Thoracic aorta (tissue), 2 donors: ENCODE measurements around the gene MMS22L. TPM values are rescaled to one million over a fixed set of nuclear protein-coding genes. Genes with fewer than 3 reads are reported as not detected.

Source experiments
- ATAC-seq: fragments of 150-250 bp; one replicate; pipeline ENCODE4 v1.8.0; 2017; ENCODE audit warnings: low read depth; ENCODE audit not compliant: insufficient number of reproducible peaks, low FRiP score
- DNase-seq: peaks from one replicate; pipeline ENCODE4 v3.0.0-alpha.2; 2020; ENCODE audit warnings: low spot score
- H3K27ac ChIP-seq, 2 donors: fragments of 200-600 bp; sonication (generic); 1 replicate in 1 of 2; 2 replicates in 1 of 2; pipeline ENCODE4 v1.5.1; 2016; ENCODE audit warnings: mild to moderate bottlenecking in 2 of 2, moderate library complexity in 2 of 2
- H3K27me3 ChIP-seq: fragments of 200-600 bp; sonication (generic); replicated peaks from 2 replicates; pipeline ENCODE4 v1.6.0; 2016; ENCODE audit warnings: mild to moderate bottlenecking; ENCODE audit not compliant: insufficient read depth
- H3K36me3 ChIP-seq: fragments of 200-600 bp; sonication (generic); one replicate; pipeline ENCODE4 v1.5.1; 2016
- H3K4me1 ChIP-seq, 2 donors: fragments of 200-600 bp; sonication (generic); 1 replicate in 1 of 2; 2 replicates in 1 of 2; pipeline versions ENCODE4 v1.5.1 to v1.6.0; 2016; ENCODE audit warnings: low read depth in 2 of 2, mild to moderate bottlenecking in 1 of 2; ENCODE audit not compliant: control insufficient read depth in 1 of 2
- H3K4me3 ChIP-seq: fragments of 200-600 bp; sonication (generic); 2 replicates; pipeline ENCODE4 v1.5.1; 2016; ENCODE audit warnings: mild to moderate bottlenecking
- H3K9me3 ChIP-seq: fragments of 200-600 bp; sonication (generic); 2 replicates; pipeline ENCODE4 v1.5.1; 2016
- total RNA-seq, 2 donors: library from RNA; depleted of rRNA; stranded (reverse); fragments of >200 nt; gene quantifications; one replicate each; pipeline versions ENCODE4 v1.1.0 to v1.2.3, GENCODE V29; 2016
- TF ChIP-seq, protein P1 (sequence below): fragments of 200-600 bp; sonication (generic); IDR thresholded peaks from one replicate; pipeline ENCODE4 v1.5.1; 2019; ENCODE audit warnings: antibody characterized with exemption

Gene MMS22L
- total RNA-seq, 2 donors from 2014 or later = 4.3 to 5.3 TPM

DNA sequence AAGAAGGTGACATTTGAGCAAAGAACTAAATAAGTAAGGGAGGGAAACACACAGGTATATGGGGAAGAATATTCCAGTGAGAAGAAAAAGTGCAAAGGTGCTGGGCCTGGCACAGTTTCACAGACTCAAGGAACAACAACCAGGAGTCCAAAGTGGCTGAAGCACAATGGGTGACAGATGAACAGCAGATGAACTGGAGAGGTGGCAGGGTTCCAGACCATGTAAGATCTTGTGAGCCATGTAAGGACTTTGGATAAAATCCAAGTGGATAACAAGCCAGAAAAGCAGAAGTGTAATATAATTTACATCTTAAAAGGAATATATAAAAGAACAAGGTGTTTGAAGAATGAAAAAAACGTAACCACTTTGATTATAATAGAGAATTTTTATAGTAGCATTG, 87.9 kb downstream of the MMS22L start:
- H3K4me3 ChIP-seq = no peak overlapping the region
- no peak for ATAC-seq

DNA sequence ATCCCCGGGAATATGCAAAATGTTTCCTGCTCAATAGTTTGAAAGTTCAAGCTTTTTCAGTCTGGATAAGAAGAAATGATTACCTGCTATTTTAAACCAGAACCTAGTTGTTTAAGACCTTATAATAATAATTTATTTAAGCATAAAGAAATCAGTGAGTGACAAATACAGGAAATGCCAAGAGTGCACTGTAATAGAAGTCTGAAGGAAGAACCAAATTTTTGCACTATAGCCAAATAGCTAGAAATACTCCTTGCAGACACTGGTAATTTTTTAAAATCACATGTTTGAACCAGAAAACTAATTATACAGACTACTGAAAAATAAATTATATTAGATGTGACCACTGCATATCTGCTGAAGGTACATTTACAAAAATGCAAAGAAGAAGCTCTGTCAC, 93.2 kb downstream of the MMS22L start:
- ATAC-seq = no peak
- no peak for DNase-seq
- no peaks in the 10 kb centered on the region for H3K9me3 ChIP-seq
- no peak overlapping the region for H3K4me3 ChIP-seq
- H3K36me3 ChIP-seq = no peaks in the 10 kb centered on the region
- TF ChIP-seq, protein P1, sequence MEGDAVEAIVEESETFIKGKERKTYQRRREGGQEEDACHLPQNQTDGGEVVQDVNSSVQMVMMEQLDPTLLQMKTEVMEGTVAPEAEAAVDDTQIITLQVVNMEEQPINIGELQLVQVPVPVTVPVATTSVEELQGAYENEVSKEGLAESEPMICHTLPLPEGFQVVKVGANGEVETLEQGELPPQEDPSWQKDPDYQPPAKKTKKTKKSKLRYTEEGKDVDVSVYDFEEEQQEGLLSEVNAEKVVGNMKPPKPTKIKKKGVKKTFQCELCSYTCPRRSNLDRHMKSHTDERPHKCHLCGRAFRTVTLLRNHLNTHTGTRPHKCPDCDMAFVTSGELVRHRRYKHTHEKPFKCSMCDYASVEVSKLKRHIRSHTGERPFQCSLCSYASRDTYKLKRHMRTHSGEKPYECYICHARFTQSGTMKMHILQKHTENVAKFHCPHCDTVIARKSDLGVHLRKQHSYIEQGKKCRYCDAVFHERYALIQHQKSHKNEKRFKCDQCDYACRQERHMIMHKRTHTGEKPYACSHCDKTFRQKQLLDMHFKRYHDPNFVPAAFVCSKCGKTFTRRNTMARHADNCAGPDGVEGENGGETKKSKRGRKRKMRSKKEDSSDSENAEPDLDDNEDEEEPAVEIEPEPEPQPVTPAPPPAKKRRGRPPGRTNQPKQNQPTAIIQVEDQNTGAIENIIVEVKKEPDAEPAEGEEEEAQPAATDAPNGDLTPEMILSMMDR = no peak
- H3K4me1 ChIP-seq = peaks cover 5 to 8% of the 10 kb centered on the region in 2 donors
- no peaks in the 10 kb centered on the region for H3K27me3 ChIP-seq
- H3K27ac ChIP-seq = no peak overlapping the region

More for the DNA sequence above, 87.9 kb downstream of the MMS22L start:
- H3K4me1 ChIP-seq = peaks cover 0 to 4% of the 10 kb centered on the region in 2 donors
- H3K9me3 ChIP-seq = no peaks in the 10 kb centered on the region
- H3K27ac ChIP-seq = no peak overlapping the region
- no peaks in the 10 kb centered on the region for H3K27me3 ChIP-seq
- TF ChIP-seq, protein P1 = no peak
- H3K36me3 ChIP-seq = no peaks in the 10 kb centered on the region
- DNase-seq = no peak

DNA sequence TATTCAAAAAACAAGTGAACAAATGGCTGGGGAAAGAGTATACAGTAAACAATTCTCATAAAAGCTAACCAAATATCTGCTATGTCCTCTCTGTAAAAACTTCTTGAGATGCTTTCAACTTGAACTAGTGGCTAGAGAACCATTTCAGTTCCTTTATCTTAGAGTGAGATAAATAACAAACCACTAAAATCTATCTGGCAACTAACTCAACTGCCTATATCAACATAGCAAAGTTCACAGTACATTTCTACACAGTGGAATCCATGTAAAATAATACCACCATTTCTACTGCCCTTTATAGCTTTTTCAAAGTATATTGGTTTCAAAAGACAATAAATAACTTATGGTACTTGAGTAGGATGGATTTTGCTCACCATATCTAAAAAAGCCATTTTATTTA, 95.1 kb downstream of the MMS22L start:
- no peak overlapping the region for H3K27ac ChIP-seq
- peaks cover 5 to 8% of the 10 kb centered on the region in 2 donors for H3K4me1 ChIP-seq
- TF ChIP-seq, protein P1 = no peak
- no peaks in the 10 kb centered on the region for H3K27me3 ChIP-seq
- H3K9me3 ChIP-seq = no peaks in the 10 kb centered on the region
- no peak overlapping the region for H3K4me3 ChIP-seq
- no peaks in the 10 kb centered on the region for H3K36me3 ChIP-seq
- DNase-seq = no peak
- ATAC-seq = no peak

DNA sequence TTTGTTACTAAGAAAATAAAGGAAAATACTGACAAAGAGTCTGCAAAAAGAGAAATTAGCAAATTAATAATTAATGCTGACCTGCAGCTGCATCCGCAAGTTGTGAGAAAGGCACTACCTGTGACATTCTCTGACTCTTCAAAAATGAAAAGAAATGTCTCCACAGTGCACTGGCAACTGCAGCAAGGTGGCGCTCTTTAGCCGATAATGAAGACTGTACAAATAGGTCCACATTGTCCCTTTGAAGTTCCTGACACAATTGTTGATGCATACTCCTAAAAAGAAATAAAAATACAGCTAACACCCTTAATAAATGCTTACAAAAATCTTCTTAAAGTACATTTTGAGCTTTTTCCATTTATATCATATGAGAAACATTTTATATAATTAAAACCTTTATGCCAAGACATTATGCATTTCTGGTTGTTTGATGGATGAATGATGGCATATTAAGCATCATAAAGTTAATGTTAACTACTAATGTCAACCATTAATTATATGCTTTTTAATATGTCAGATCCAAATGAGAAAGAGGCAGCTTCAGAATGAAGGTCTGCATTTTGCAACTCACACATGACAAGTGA, 96.5 kb downstream of the MMS22L start:
- no peak overlapping the region for H3K27ac ChIP-seq
- no peaks in the 10 kb centered on the region for H3K27me3 ChIP-seq
- H3K36me3 ChIP-seq = no peaks in the 10 kb centered on the region
- H3K4me3 ChIP-seq = no peak overlapping the region
- TF ChIP-seq, protein P1 = peak; percentile 63
- DNase-seq = no peak
- no peak for ATAC-seq
- no peaks in the 10 kb centered on the region for H3K9me3 ChIP-seq
- peaks cover 5 to 8% of the 10 kb centered on the region in 2 donors for H3K4me1 ChIP-seq

DNA sequence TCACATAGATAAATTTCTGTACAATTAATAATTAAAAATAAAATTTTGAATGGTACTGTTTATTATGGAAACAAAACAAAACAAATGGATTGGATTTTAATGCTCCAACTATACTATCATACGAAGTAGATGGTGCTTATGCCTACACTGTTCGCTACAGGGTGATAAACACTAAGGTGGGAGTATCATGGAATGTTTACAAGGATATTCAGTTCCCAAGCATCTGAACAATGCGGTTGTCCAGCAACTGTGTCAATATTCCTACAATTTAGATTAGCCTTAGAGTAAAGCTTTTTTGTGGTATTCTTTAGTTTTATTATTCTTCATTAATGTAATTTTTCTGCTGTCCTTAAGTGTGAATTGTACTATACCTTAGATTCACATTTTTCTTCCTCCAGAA, 105.1 kb downstream of the MMS22L start:
- DNase-seq = no peak
- ATAC-seq = no peak
- Histone ChIP-seq H3K4me3 (no peak overlapping the region), H3K9me3 (no peaks in the 10 kb centered on the region), H3K4me1 (no peaks in the 10 kb centered on the region), H3K27ac (no peak overlapping the region), H3K36me3 (no peaks in the 10 kb centered on the region), H3K27me3 (no peaks in the 10 kb centered on the region)
- TF ChIP-seq, protein P1 = no peak
